ACC112 (cell line): ENCODE results near the gene EXOSC5.

Source experiments
- H2AFZ ChIP-seq: fragments of 200-600 bp; sonication (generic); one replicate; pipeline ENCODE4 v1.6.0; 2017; ENCODE audit warnings: antibody characterized with exemption, low read length; ENCODE audit not compliant: unreplicated experiment
- H3K27ac ChIP-seq: fragments of 200-600 bp; sonication (generic); 2 replicates; pipeline ENCODE4 v1.5.1; 2014; ENCODE audit warnings: low read depth, mild to moderate bottlenecking, antibody characterized with exemption, low read length, moderate library complexity
- H3K27me3 ChIP-seq: fragments of 200-600 bp; sonication (generic); 2 replicates; pipeline ENCODE4 v1.6.1; 2014; ENCODE audit warnings: mild to moderate bottlenecking, antibody characterized with exemption, low read length, moderate library complexity, mixed read lengths; ENCODE audit not compliant: insufficient read depth
- H3K36me3 ChIP-seq: fragments of 200-600 bp; sonication (generic); 2 replicates; pipeline ENCODE4 v1.6.1; 2016; ENCODE audit warnings: mild to moderate bottlenecking, antibody characterized with exemption, low read length, moderate library complexity, mixed read lengths; ENCODE audit not compliant: insufficient read depth
- H3K4me1 ChIP-seq: fragments of 200-600 bp; sonication (generic); one replicate; pipeline ENCODE4 v1.6.1; 2016; ENCODE audit warnings: low read length, mixed read lengths; ENCODE audit not compliant: insufficient read depth, unreplicated experiment, control insufficient read depth
- H3K4me3 ChIP-seq: fragments of 200-600 bp; sonication (generic); 2 replicates; pipeline ENCODE4 v1.5.1; 2014; ENCODE audit warnings: mild to moderate bottlenecking, low read depth, low read length
- H3K79me2 ChIP-seq: fragments of 200-600 bp; sonication (generic); one replicate; pipeline ENCODE4 v1.6.0; 2016; ENCODE audit warnings: low read length; ENCODE audit not compliant: control insufficient read depth, unreplicated experiment, insufficient read depth

The EXOSC5 gene

DNA sequence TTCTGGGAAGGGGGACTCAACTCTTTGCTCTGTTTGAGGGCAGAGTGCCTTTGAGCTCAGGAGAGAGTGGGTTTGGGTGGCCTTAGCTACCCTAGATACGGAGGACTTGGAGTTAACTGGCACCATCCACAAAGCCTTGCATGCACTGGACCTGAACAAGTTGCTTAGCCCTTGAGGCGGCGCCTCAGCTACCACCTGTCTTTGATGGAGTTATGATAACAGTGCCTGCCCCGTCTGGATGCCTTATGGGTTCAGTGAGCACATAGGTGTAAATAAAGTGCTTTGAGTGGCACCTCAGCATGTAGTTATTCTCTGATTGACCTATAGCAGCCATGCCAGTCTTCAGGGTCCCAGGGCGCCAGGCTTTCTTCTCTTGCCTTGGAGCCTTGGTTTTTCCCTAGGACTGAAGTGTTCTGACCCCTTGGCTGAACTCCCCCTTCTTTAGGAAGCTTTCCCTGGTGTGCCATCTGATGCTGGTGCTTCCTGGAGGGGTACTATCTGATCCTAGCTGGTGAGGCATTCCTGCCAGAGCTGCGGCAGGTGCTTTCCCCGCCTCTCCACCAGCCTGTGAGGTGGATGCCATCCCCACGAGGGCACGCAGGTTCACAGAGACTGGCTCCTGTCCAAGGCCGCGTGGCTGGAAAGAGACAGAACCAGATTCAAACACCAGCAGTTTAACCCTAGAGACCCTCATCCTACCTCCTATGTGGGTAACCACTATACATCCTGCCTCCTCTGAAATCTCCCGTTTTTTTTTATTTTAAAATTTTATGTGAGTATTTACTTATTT is 6.2 kb upstream of the EXOSC5 start:
- Histone ChIP-seq H3K27ac (no peak overlapping the region), H3K79me2 (peaks cover 8% of the 10 kb centered on the region), H3K4me1 (peaks cover 4% of the 10 kb centered on the region), H3K36me3 (no peaks in the 10 kb centered on the region), H2AFZ (no peak overlapping the region), H3K27me3 (no peaks in the 10 kb centered on the region), H3K4me3 (no peak overlapping the region)

DNA sequence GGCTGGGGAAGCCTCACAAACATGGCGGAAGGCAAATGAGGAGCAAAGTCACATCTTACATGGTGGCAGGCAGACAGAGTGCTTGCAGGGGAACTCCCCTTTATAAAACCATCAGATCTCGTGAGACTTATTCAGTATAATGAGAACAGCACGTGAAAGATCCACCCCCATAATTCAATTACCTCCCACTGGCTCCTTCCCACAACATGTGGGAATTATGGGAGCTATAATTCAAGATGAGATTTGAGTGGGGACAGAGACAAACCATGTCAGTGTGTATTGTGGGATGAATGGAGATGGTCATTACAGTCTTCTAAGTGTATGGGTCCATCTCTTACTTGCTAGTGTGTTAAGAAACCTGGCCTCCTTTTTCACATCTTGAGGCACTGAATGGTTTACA is 4.9 kb upstream of the EXOSC5 start:
- no peak overlapping the region for H3K27ac ChIP-seq
- H2AFZ ChIP-seq: no peak overlapping the region
- peaks cover 6% of the 10 kb centered on the region for H3K4me1 ChIP-seq
- H3K4me3 ChIP-seq: no peak overlapping the region
- H3K27me3 ChIP-seq: no peaks in the 10 kb centered on the region
- H3K36me3 ChIP-seq: no peaks in the 10 kb centered on the region
- H3K79me2 ChIP-seq: peaks cover 12% of the 10 kb centered on the region

DNA sequence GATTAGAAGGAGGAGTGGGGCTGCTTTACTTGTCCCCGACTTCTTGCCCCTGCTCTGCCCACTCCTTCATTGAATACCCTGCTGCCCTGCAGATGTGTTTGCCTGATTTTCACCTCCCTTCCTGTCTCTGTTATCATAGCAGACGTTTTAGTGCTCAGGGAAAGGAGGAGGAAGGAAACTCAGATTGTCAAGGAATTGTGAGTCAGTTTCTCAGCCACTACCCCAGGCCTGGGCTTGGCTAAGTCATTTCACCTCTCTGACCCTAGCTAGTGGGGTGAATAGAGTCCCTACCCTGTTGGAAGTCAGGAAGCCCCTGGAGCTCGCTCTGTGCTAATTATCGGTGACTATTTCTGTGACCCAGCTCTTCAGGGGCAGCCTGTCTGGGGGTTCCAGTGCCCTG is 4.3 kb upstream of the EXOSC5 start:
- no peak overlapping the region for H2AFZ ChIP-seq
- H3K27me3 ChIP-seq: no peaks in the 10 kb centered on the region
- peaks cover 6% of the 10 kb centered on the region for H3K4me1 ChIP-seq
- H3K36me3 ChIP-seq: no peaks in the 10 kb centered on the region
- peaks cover 12% of the 10 kb centered on the region for H3K79me2 ChIP-seq
- no peak overlapping the region for H3K4me3 ChIP-seq
- no peak overlapping the region for H3K27ac ChIP-seq

DNA sequence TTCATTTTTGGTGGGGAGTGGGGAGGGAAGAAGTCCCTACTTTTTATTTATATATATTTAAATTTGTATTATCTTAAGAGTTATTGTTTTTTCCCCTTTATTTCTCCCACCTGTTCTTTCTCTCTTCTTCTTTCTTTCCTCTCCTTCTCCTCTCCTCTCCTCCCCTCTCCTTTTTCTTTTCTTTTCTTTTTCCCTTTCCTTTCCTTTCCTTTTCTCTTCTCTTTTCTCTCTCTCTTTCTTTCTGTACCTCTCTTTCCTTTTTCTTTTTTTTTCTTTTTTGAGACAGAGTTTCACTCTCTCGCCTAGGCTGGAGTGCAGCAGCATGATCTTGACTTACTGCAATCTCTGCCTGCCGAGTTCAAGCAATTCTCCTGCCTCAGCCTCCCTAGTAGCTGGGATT is 2.4 kb upstream of the EXOSC5 start:
- Histone ChIP-seq H3K27me3 (no peaks in the 10 kb centered on the region), H3K27ac (no peak overlapping the region), H3K36me3 (no peaks in the 10 kb centered on the region), H3K4me3 (no peak overlapping the region), H3K79me2 (peaks cover 12% of the 10 kb centered on the region), H3K4me1 (peaks cover 6% of the 10 kb centered on the region), H2AFZ (no peak overlapping the region)

DNA sequence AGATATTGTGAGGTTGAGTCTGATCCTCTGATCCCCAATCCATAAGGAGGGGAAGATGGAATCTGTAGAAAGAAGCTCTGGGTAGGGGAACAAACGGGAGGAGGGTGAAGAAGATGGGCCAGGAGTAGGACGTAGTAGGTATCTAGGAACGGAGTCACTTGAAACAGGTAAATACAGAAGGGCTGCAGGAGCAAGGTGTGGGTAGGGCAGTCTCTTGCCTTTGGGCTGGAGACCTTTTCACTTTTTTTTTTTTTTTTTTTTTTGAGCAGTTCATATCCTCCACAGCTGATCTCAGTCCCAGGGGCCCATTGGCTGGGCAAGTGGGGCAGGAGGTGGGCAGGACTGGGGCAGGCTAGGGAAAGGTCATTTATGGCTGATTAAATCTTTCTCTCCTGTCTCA is 1.9 kb upstream of the EXOSC5 start:
- H3K27me3 ChIP-seq: no peaks in the 10 kb centered on the region
- H3K4me1 ChIP-seq: peaks cover 6% of the 10 kb centered on the region
- H3K79me2 ChIP-seq: peaks cover 12% of the 10 kb centered on the region
- H3K4me3 ChIP-seq: peak overlapping the region; percentile 99
- H2AFZ ChIP-seq: no peak overlapping the region
- H3K27ac ChIP-seq: no peak overlapping the region
- H3K36me3 ChIP-seq: no peaks in the 10 kb centered on the region

DNA sequence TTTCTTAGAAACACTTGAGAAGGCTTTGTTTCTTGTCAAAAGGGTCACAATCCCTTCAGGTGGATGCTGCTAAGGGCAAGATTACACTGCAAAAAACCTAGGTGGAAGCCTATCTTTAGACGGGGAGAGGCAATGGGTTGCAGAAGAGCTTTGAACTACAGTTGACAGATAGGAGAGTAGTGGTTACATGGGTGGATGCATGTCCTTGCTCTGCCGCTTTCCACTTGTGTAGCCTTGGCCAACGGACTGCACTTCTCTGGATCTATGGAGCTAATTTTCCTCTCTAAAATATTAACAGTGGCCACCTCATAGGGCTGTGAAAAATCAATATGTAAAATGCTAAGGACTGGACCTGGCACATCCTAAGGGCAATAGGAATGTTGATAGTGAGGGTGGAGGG is 1.4 kb upstream of the EXOSC5 start:
- peaks cover 6% of the 10 kb centered on the region for H3K4me1 ChIP-seq
- H3K79me2 ChIP-seq: peaks cover 12% of the 10 kb centered on the region
- no peak overlapping the region for H3K27ac ChIP-seq
- no peak overlapping the region for H2AFZ ChIP-seq
- no peaks in the 10 kb centered on the region for H3K27me3 ChIP-seq
- H3K4me3 ChIP-seq: peak overlapping the region; percentile 99
- no peaks in the 10 kb centered on the region for H3K36me3 ChIP-seq

DNA sequence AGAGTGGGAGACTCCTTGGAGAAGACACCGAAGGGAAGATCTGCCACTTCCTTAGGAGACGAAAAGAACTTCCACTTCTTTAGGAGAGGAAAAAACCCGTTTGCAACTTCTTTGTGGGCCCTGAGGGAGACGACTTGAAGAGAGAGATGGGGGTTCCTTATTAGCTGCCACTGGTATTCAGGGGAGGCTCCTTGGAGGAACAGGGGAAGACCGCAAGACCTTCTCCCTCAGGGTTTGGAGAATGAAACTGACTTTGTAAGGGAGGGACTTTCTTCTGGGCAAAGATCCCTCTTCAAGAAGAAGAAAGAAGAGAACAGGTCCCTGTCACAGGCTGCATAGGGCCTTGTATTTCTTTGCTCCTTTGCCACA is 875 bp upstream of the EXOSC5 start:
- H3K79me2 ChIP-seq: peaks cover 10% of the 10 kb centered on the region
- H3K27ac ChIP-seq: peak overlapping the region; percentile 94
- H3K36me3 ChIP-seq: no peaks in the 10 kb centered on the region
- H3K4me1 ChIP-seq: peaks cover 6% of the 10 kb centered on the region
- no peaks in the 10 kb centered on the region for H3K27me3 ChIP-seq
- H3K4me3 ChIP-seq: peak overlapping the region; percentile 99
- H2AFZ ChIP-seq: peak overlapping the region; percentile 82

DNA sequence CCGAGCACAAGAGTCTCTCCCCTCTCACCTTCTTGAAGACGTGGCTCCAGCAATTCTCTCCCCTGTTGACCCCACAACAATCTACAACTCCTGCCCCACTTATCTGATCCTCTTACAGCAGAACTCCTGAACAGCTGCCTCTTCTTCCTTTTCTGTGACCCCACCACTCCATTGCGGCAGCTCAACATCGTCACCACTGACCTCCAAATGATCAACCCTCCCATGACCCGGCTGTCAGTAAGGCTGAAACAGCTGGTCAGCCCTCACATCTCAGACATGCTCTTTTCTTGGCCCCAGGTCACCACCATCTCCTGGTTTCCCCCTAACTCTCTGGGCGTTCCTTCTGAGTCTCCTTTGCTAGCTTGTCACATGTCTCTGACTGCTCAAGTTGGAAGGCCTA is 1.8 kb downstream of the EXOSC5 start:
- H3K4me3 ChIP-seq: no peak overlapping the region

DNA sequence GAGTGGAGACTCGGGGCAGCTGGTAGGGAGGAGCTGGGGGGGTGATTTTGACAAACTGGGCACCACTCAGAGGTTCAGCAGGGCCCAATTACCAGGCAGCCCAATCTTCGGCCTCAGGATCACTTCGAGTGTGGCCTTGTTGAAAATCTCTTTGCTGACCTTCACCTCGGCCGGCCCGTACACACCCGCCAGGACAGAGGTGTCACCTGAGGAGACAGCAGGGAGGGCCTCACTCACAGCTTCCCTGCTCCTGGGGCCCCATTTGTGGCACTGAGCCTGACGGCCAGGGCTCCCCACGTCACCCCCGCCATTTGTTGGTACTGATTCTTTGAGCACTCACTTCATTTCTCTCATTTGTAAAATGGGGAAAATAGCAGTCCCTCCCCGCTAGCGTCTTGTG is 4.4 kb downstream of the EXOSC5 start:
- Histone ChIP-seq H3K79me2 (no peaks in the 10 kb centered on the region), H3K36me3 (no peaks in the 10 kb centered on the region), H3K27ac (no peak overlapping the region), H2AFZ (no peak overlapping the region), H3K4me1 (no peaks in the 10 kb centered on the region), H3K4me3 (no peak overlapping the region), H3K27me3 (no peaks in the 10 kb centered on the region)

More for the DNA sequence above, 1.8 kb downstream of the EXOSC5 start:
- Histone ChIP-seq H3K27me3 (no peaks in the 10 kb centered on the region), H3K79me2 (peaks cover 10% of the 10 kb centered on the region), H3K27ac (no peak overlapping the region), H3K36me3 (no peaks in the 10 kb centered on the region), H3K4me1 (peaks cover 6% of the 10 kb centered on the region), H2AFZ (no peak overlapping the region)

DNA sequence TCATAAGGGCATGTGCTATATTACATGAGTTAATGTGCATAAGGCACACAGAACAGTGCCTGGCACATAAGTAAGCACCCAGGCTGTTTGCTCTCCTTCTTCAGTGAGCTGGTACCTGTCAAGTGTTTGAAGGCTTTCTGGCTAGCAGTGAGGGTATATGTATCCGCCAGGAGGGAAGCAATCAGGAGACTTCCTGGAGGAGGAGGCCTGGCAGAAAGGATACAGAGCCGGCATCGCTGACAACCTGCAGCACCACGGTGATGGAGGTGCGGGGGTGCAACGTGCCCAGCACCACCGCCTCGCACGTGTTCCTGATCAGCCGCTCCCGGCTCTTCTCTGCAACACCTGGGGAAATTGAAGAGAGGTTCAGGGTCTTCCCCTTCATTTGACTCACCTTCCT is 5.5 kb downstream of the EXOSC5 start:
- Histone ChIP-seq H3K36me3 (no peaks in the 10 kb centered on the region), H3K27ac (no peak overlapping the region), H3K27me3 (no peaks in the 10 kb centered on the region), H3K4me3 (no peak overlapping the region), H2AFZ (no peak overlapping the region), H3K79me2 (no peaks in the 10 kb centered on the region), H3K4me1 (no peaks in the 10 kb centered on the region)

DNA sequence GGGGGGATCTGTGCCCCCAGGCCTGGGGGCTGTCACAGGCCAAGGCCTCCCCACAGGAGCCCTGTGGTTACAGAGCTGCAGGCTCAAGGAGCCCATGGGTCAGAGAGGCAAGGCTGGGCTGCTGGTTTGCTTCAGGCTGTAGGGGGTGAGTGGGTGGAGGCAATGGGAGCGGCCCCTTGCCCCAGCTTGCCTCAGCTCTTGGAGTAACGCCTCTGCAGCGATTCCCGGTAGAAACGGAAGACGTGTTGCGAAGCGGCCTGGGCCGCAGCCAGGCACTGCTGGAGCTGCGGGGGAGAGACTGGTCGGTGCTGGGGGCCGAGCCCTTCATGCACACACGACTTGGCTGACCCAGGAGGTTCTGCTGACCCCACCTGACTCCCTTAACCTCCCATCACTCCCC is 10.7 kb downstream of the EXOSC5 start:
- Histone ChIP-seq H3K36me3 (no peaks in the 10 kb centered on the region), H3K4me3 (no peak overlapping the region), H2AFZ (no peak overlapping the region), H3K79me2 (no peaks in the 10 kb centered on the region), H3K27ac (no peak overlapping the region), H3K4me1 (no peaks in the 10 kb centered on the region), H3K27me3 (no peaks in the 10 kb centered on the region)
